Colonic mucosa (tissue), 4 donors: ENCODE data around the gene LRRC8B. TPM values are rescaled to one million over a fixed set of nuclear protein-coding genes. Genes with fewer than 3 reads are reported as not detected.
A peak's percentile ranks its signal among the peaks of the same experiment; 100 is the strongest.

ENCODE experiments used
- DNase-seq: peaks from one replicate; pipeline ENCODE4 v3.0.0-alpha.2; 2020
- H3K27ac ChIP-seq: fragments of 200-600 bp; one replicate; pipeline ENCODE4 v1.8.0; 2021
- H3K27me3 ChIP-seq: fragments of 200-600 bp; one replicate; pipeline ENCODE4 v1.8.0; 2021
- H3K36me3 ChIP-seq: fragments of 200-600 bp; one replicate; pipeline ENCODE4 v1.8.0; 2021
- H3K4me1 ChIP-seq: fragments of 200-600 bp; one replicate; pipeline ENCODE4 v1.8.0; 2021; ENCODE audit warnings: mild to moderate bottlenecking
- H3K4me3 ChIP-seq: fragments of 200-600 bp; one replicate; pipeline ENCODE4 v1.8.0; 2021
- H3K9ac ChIP-seq, 2 donors: one replicate each; pipeline ENCODE4 v1.7.0; 2013; ENCODE audit warnings: control low read depth in 2 of 2, low read depth in 2 of 2, low read length in 2 of 2
- H3K9me3 ChIP-seq: fragments of 200-600 bp; one replicate; pipeline ENCODE4 v1.8.0; 2021
- CTCF ChIP-seq: fragments of 200-600 bp; IDR thresholded peaks from one replicate; pipeline ENCODE4 v1.8.0; 2022; ENCODE audit warnings: antibody characterized with exemption, mild to moderate bottlenecking
- intact Hi-C: fragments of 100-400 bp; cut with DNase I; formaldehyde crosslinking; loops from one replicate; pipeline ENCODE4 v1.14.1; 2022
- total RNA-seq, 2 donors: library from RNA; stranded (reverse); fragmentation: NEBNext Ultra II Directional in 1 of 2; extraction: Animal tissue kit (Norgen Biotek cat#: 25700) in 1 of 2; gene quantifications; one replicate each; pipeline ENCODE4 v1.2.1, GENCODE V29; 2021
- donor health status: healthy.
- donor health status: DM: no; HTN: no; CAD: no.
- donor health status: DM: no; HTN: no; CAD: no.

Gene LRRC8B
- total RNA-seq, 2 donors from 2014 or later, result 14.4 to 15.0 TPM

- no peak overlapping the region for H3K4me3 ChIP-seq
- H3K27me3 ChIP-seq, result no peaks in the 10 kb centered on the region
- H3K27ac ChIP-seq, result no peak overlapping the region
- intact Hi-C loops, result no loop called here
- no peaks in the 10 kb centered on the region for H3K4me1 ChIP-seq
- TF ChIP-seq CTCF, result no peak
- DNase-seq, result no peak
- no peak overlapping the region for H3K9ac ChIP-seq
- no peaks in the 10 kb centered on the region for H3K36me3 ChIP-seq
- H3K9me3 ChIP-seq, result no peaks in the 10 kb centered on the region
Measured at GRCh38 chr1:89567797-89568196, 43.2 kb downstream of the LRRC8B start.

GRCh38 chr1:89573410-89573809, 48.8 kb downstream of the LRRC8B start:
- DNase-seq, result no peak
- H3K4me3 ChIP-seq, result no peak overlapping the region
- no peaks in the 10 kb centered on the region for H3K36me3 ChIP-seq
- H3K9ac ChIP-seq, result no peak overlapping the region
- TF ChIP-seq CTCF, result no peak
- no peaks in the 10 kb centered on the region for H3K27me3 ChIP-seq
- H3K27ac ChIP-seq, result no peak overlapping the region
- H3K4me1 ChIP-seq, result no peaks in the 10 kb centered on the region
- H3K9me3 ChIP-seq, result no peaks in the 10 kb centered on the region
- intact Hi-C loops, result no loop called here

GRCh38 chr1:89574621-89575020, 50.0 kb downstream of the LRRC8B start:
- peak; percentile 55 for DNase-seq
- no peak overlapping the region for H3K4me3 ChIP-seq
- no peak overlapping the region for H3K27ac ChIP-seq

GRCh38 chr1:89575207-89575606, 50.6 kb downstream of the LRRC8B start:
- H3K27ac ChIP-seq, result no peak overlapping the region
- H3K9me3 ChIP-seq, result no peaks in the 10 kb centered on the region
- H3K4me1 ChIP-seq, result no peaks in the 10 kb centered on the region
- no peaks in the 10 kb centered on the region for H3K27me3 ChIP-seq
- no peak overlapping the region for H3K4me3 ChIP-seq
- intact Hi-C loops, result no loop called here
- TF ChIP-seq CTCF, result no peak
- H3K36me3 ChIP-seq, result no peaks in the 10 kb centered on the region
- DNase-seq, result no peak
- H3K9ac ChIP-seq, result no peak overlapping the region

More at GRCh38 chr1:89574621-89575020, 50.0 kb downstream of the LRRC8B start:
- intact Hi-C loops, result no loop called here
- TF ChIP-seq CTCF, result no peak
- no peaks in the 10 kb centered on the region for H3K36me3 ChIP-seq
- H3K27me3 ChIP-seq, result no peaks in the 10 kb centered on the region
- H3K9ac ChIP-seq, result no peak overlapping the region
- H3K9me3 ChIP-seq, result no peaks in the 10 kb centered on the region
- no peaks in the 10 kb centered on the region for H3K4me1 ChIP-seq

- no peak for TF ChIP-seq CTCF
- H3K36me3 ChIP-seq, result no peaks in the 10 kb centered on the region
Measured at GRCh38 chr1:89576013-89576412, 51.4 kb downstream of the LRRC8B start.

GRCh38 chr1:89578151-89578550, 53.5 kb downstream of the LRRC8B start:
- no peaks in the 10 kb centered on the region for H3K27me3 ChIP-seq
- intact Hi-C loops, result no loop called here
- no peak for TF ChIP-seq CTCF

More at GRCh38 chr1:89576013-89576412, 51.4 kb downstream of the LRRC8B start:
- Histone ChIP-seq H3K4me1 (no peaks in the 10 kb centered on the region), H3K9ac (no peak overlapping the region), H3K27me3 (no peaks in the 10 kb centered on the region), H3K4me3 (no peak overlapping the region), H3K27ac (no peak overlapping the region), H3K9me3 (no peaks in the 10 kb centered on the region)
- intact Hi-C loops, result no loop called here
- no peak for DNase-seq

More at GRCh38 chr1:89578151-89578550, 53.5 kb downstream of the LRRC8B start:
- no peaks in the 10 kb centered on the region for H3K4me1 ChIP-seq
- DNase-seq, result no peak
- no peaks in the 10 kb centered on the region for H3K9me3 ChIP-seq
- H3K27ac ChIP-seq, result no peak overlapping the region
- no peak overlapping the region for H3K4me3 ChIP-seq
- H3K36me3 ChIP-seq, result no peaks in the 10 kb centered on the region
- H3K9ac ChIP-seq, result no peak overlapping the region
